ENCODE measurements around the gene TPRG1. TPM values are rescaled to one million over a fixed set of nuclear protein-coding genes. Genes with fewer than 3 reads are reported as not detected.

TPRG1 gene
- polyA plus RNA-seq, 1 experiment: 0.42 TPM

DNA sequence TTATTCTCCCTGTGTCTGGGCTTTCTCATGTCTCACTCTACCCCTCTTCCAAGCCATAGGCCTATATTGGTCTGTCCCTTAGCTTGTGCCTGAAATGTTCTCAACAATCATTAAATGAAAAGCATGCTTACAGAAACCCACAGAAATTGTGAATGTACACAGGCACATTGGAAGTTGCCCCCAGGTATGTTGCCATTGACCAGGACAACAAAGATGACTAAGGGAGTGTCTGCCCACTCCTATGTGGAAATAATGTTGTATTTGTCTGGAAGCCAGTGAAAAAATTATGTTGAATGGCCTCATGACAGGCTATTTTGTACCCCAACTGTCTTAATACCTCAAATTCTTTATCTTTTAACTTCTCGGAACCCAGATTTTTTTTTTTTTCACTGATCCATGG, 102.0 kb downstream of the TPRG1 start:
- TF ChIP-seq, protein P1, sequence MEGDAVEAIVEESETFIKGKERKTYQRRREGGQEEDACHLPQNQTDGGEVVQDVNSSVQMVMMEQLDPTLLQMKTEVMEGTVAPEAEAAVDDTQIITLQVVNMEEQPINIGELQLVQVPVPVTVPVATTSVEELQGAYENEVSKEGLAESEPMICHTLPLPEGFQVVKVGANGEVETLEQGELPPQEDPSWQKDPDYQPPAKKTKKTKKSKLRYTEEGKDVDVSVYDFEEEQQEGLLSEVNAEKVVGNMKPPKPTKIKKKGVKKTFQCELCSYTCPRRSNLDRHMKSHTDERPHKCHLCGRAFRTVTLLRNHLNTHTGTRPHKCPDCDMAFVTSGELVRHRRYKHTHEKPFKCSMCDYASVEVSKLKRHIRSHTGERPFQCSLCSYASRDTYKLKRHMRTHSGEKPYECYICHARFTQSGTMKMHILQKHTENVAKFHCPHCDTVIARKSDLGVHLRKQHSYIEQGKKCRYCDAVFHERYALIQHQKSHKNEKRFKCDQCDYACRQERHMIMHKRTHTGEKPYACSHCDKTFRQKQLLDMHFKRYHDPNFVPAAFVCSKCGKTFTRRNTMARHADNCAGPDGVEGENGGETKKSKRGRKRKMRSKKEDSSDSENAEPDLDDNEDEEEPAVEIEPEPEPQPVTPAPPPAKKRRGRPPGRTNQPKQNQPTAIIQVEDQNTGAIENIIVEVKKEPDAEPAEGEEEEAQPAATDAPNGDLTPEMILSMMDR (IDR thresholded peaks at IDR 0.05; ENCODE audit: low read depth, low read length): no peak
- H3K27me3 ChIP-seq (ENCODE audit: control insufficient read depth, insufficient read depth, low read length): no peaks in the 10 kb centered on the region
- no peak overlapping the region for H3K4me3 ChIP-seq (ENCODE audit: low read depth, low read length)
- H3K9me3 ChIP-seq (ENCODE audit: control insufficient read depth, insufficient read depth, low read length): no peaks in the 10 kb centered on the region
- DNase-seq (ENCODE audit: low read depth, low spot score): no peak
- ChIA-PET POLR2A (no interaction called here), CTCF (interaction anchor here (1.1 to 6.7 kb wide), 2 partner anchors 35 to 675 kb away, joined by 4 to 126 read pairs; no protein-coding TSS in a partner anchor)
- no peak overlapping the region for H3K27ac ChIP-seq (ENCODE audit: low read depth, low read length)

DNA sequence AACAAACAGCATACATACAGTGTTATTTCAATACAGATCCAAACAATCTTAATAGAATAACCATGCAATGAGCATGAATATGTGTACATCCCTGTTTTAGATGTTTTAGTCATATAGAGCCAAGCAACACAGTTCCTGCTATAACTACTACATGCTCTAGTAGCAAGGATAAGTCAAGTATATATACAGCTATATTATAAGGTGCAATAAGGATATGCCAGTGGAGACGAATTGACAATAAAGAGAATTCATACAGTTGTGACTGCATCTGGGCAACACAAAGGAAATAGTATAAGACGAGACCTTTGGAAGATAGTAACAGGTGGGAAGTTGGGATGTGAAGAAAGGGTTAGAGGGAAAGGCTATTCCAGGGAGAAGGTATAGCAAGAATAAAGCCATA, 103.4 kb downstream of the TPRG1 start:
- ChIA-PET CTCF (no interaction called here), POLR2A (no interaction called here)
- H3K27me3 ChIP-seq (ENCODE audit: control insufficient read depth, insufficient read depth, low read length): no peaks in the 10 kb centered on the region
- DNase-seq (ENCODE audit: low read depth, low spot score): no peak
- no peak overlapping the region for H3K27ac ChIP-seq (ENCODE audit: low read depth, low read length)
- H3K9me3 ChIP-seq (ENCODE audit: control insufficient read depth, insufficient read depth, low read length): no peaks in the 10 kb centered on the region
- no peak overlapping the region for H3K4me3 ChIP-seq (ENCODE audit: low read depth, low read length)
- TF ChIP-seq, protein P1 (IDR thresholded peaks at IDR 0.05; ENCODE audit: low read depth, low read length): no peak

DNA sequence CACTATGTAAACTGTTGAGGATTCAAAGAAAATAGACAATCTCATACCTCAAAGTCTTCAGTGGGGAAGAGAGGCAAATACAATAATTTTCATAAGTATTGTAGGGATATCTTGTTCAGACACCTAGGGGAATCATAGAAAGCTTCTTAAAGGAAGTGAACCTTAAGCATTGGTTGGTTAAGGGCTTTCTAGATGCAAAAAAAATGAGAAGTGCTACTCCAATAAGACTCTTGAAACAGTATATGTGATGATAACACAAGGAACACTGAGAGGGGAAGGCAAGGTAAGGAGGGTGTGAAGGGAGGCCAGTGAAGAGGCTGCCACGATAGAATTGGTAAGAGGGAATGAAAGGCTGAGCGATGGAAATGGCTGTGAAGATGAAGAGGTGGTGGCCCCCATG, 104.1 kb downstream of the TPRG1 start:
- ChIA-PET POLR2A (no interaction called here), CTCF (interaction anchor here (1.7 kb wide), 1 partner anchor 673 kb away, joined by 5 read pairs; no protein-coding TSS in a partner anchor)
- H3K27ac ChIP-seq (ENCODE audit: low read depth, low read length): no peak overlapping the region
- H3K9me3 ChIP-seq (ENCODE audit: control insufficient read depth, insufficient read depth, low read length): no peaks in the 10 kb centered on the region
- no peak for DNase-seq (ENCODE audit: low read depth, low spot score)
- H3K4me3 ChIP-seq (ENCODE audit: low read depth, low read length): no peak overlapping the region
- TF ChIP-seq, protein P1 (IDR thresholded peaks at IDR 0.05; ENCODE audit: low read depth, low read length): no peak
- no peaks in the 10 kb centered on the region for H3K27me3 ChIP-seq (ENCODE audit: control insufficient read depth, insufficient read depth, low read length)

DNA sequence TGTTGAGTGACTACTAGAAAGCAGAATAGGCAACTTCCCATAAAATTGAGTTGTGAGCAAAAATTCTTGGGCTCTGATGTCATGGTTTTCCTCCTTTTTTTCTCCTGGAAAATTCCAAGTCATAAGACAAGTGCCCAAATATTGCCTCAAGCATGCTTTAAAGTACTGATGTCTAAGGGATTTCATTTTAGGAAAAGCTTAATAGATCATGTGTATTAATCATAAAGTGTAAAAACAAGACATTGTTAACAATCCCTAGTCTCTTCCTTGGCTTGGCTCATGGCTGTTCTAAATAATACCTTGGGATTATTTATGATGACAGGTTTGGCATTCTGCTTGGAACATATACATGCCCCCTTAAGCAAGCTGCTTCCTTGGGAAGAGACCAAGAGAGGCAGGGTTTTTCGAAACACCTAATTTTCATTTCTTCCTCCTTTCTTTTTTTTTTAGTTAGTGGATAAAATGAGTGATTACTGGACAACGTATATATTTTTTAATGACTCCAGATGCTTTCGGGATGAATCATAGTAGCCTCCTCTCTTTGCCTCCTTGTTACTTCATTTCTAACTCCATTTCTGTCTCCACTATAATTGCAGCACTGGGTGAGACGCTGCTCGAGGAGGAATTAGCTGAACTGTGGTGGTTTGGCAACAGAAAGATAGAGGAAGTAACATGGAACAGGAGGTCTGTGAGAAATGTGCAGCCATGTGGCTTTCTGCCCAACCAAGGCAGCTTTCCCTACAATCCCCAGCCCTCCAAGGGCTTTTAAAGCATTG, 104.9 kb downstream of the TPRG1 start:
- POLR2A ChIA-PET: no interaction called here
- Histone ChIP-seq H3K4me3 (ENCODE audit: low read depth, low read length) (no peak overlapping the region), H3K9me3 (ENCODE audit: control insufficient read depth, insufficient read depth, low read length) (no peaks in the 10 kb centered on the region), H3K27me3 (ENCODE audit: control insufficient read depth, insufficient read depth, low read length) (no peaks in the 10 kb centered on the region), H3K27ac (ENCODE audit: low read depth, low read length) (no peak overlapping the region)
- TF ChIP-seq, protein P1 (IDR thresholded peaks at IDR 0.05; ENCODE audit: low read depth, low read length): no peak
- CTCF ChIA-PET: interaction anchor here (0.8 to 1.7 kb wide), 3 partner anchors 9 to 672 kb away, joined by 4 to 9 read pairs (median 5); no protein-coding TSS in a partner anchor
- DNase-seq (ENCODE audit: low read depth, low spot score): peak; percentile 8

DNA sequence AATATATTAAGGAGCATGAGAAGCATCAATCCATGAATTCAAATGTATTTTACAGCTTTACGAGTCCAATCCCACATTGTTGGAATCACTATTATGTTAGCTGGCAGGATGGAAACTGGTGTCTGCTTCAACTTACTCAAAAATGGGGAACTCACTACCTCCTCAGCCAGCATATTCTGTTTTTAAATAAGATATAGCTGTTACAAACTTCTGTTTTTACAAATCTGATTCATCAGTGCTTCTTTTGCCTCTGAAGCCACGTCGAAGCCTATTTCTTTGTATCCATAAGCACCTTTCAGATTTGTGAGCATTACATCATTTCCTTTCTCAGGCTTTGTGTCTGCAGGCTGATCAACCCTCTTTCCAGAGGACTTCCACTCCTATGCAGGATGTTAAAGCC, 105.9 kb downstream of the TPRG1 start:
- CTCF ChIA-PET: interaction anchor here (0.8 to 1.7 kb wide), 3 partner anchors 10 to 671 kb away, joined by 4 to 9 read pairs (median 5); no protein-coding TSS in a partner anchor
- DNase-seq (ENCODE audit: low read depth, low spot score): no peak
- H3K9me3 ChIP-seq (ENCODE audit: control insufficient read depth, insufficient read depth, low read length): no peaks in the 10 kb centered on the region
- POLR2A ChIA-PET: no interaction called here
- H3K27me3 ChIP-seq (ENCODE audit: control insufficient read depth, insufficient read depth, low read length): no peaks in the 10 kb centered on the region
- H3K4me3 ChIP-seq (ENCODE audit: low read depth, low read length): no peak overlapping the region
- TF ChIP-seq, protein P1 (IDR thresholded peaks at IDR 0.05; ENCODE audit: low read depth, low read length): no peak
- H3K27ac ChIP-seq (ENCODE audit: low read depth, low read length): no peak overlapping the region

Data from AG04450 (cell line).